KMS-11 (cell line): ENCODE measurements around the gene NR2F1-AS1.
"Not testable (repeated sequence)": the region's sequence is repeated elsewhere in the genome, so short reads cannot be mapped to it uniquely, and the experiment has no call there.

Source experiments
- H2AFZ ChIP-seq: fragments of 200-600 bp; sonication (generic); 2 replicates; pipeline ENCODE4 v1.6.1; 2016; ENCODE audit warnings: antibody characterized with exemption, mixed run types, low read depth
- H3K27ac ChIP-seq: fragments of 200-600 bp; sonication (generic); 2 replicates; pipeline ENCODE4 v1.6.1; 2016; ENCODE audit warnings: mild to moderate bottlenecking, mixed run types
- H3K27me3 ChIP-seq: fragments of 200-600 bp; sonication (generic); 2 replicates; pipeline ENCODE4 v1.6.1; 2017; ENCODE audit warnings: mild to moderate bottlenecking, low read depth, mixed run types, moderate library complexity; ENCODE audit not compliant: insufficient read depth
- H3K36me3 ChIP-seq: fragments of 200-600 bp; sonication (generic); 2 replicates; pipeline ENCODE4 v1.6.1; 2017; ENCODE audit warnings: mild to moderate bottlenecking, mixed run types; ENCODE audit not compliant: insufficient read depth
- H3K4me1 ChIP-seq: fragments of 200-600 bp; sonication (generic); 2 replicates; pipeline ENCODE4 v1.6.1; 2016; ENCODE audit warnings: mild to moderate bottlenecking, low read depth, mixed run types; ENCODE audit not compliant: poor library complexity, severe bottlenecking
- H3K4me2 ChIP-seq: fragments of 200-600 bp; sonication (generic); 2 replicates; pipeline ENCODE4 v1.7.0; 2016; ENCODE audit warnings: mild to moderate bottlenecking, mixed run types
- H3K4me3 ChIP-seq: fragments of 200-600 bp; sonication (generic); IDR thresholded peaks from 2 replicates; pipeline ENCODE4 v1.6.1; 2017; ENCODE audit warnings: low read depth, low read length, mixed read lengths; ENCODE audit not compliant: insufficient read depth
- H3K79me2 ChIP-seq: fragments of 200-600 bp; sonication (generic); 2 replicates; pipeline ENCODE4 v1.6.1; 2016; ENCODE audit warnings: low read depth, mixed run types; ENCODE audit not compliant: insufficient read depth
- H3K9ac ChIP-seq: fragments of 200-600 bp; sonication (generic); 2 replicates; pipeline ENCODE4 v1.6.1; 2016; ENCODE audit warnings: mild to moderate bottlenecking, mixed run types
- H4K20me1 ChIP-seq: fragments of 200-600 bp; sonication (generic); 2 replicates; pipeline ENCODE4 v1.6.1; 2016; ENCODE audit warnings: mild to moderate bottlenecking, mixed run types; ENCODE audit not compliant: insufficient read depth
- TF ChIP-seq, protein P1 (sequence below): fragments of 200-600 bp; sonication (generic); conservative IDR thresholded peaks from 2 replicates; pipeline ENCODE4 v1.6.1; 2017; ENCODE audit warnings: low read depth, mild to moderate bottlenecking, antibody characterized with exemption, low read length, moderate library complexity, mixed read lengths

Gene NR2F1-AS1

DNA sequence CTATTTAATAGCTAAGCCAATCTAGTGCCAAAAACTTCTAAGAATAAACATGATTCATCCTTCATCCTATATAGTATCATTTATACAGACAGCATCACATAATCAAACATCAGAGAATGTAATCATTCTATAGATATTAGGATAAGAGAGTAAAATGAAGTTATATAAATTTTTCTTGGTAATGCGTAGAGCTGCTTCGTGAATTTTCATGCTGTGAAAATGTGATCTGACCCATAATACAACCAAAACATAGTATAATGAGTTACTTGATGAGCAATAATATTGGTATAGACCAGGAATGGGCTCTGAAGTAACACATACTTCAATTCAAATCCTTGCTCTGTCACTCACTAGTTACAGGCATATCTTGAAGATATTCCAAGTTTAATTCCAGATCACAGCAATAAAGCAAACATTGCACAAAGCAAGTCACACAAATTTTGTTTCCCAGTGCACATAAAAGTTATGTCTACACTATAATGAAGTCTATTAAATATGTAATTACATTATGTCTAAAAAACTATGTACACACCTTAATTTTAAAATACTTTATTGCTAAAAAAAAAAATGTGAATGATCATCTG lies 23.9 kb downstream of the NR2F1-AS1 start:
- no peak overlapping the region for H3K9ac ChIP-seq
- no peaks in the 10 kb centered on the region for H3K36me3 ChIP-seq
- no peak overlapping the region for H2AFZ ChIP-seq
- H3K27ac ChIP-seq, result no peak overlapping the region
- no peaks in the 10 kb centered on the region for H3K27me3 ChIP-seq
- H3K79me2 ChIP-seq, result no peaks in the 10 kb centered on the region
- H3K4me3 ChIP-seq, result no peak overlapping the region
- no peaks in the 10 kb centered on the region for H3K4me1 ChIP-seq
- TF ChIP-seq, protein P1, sequence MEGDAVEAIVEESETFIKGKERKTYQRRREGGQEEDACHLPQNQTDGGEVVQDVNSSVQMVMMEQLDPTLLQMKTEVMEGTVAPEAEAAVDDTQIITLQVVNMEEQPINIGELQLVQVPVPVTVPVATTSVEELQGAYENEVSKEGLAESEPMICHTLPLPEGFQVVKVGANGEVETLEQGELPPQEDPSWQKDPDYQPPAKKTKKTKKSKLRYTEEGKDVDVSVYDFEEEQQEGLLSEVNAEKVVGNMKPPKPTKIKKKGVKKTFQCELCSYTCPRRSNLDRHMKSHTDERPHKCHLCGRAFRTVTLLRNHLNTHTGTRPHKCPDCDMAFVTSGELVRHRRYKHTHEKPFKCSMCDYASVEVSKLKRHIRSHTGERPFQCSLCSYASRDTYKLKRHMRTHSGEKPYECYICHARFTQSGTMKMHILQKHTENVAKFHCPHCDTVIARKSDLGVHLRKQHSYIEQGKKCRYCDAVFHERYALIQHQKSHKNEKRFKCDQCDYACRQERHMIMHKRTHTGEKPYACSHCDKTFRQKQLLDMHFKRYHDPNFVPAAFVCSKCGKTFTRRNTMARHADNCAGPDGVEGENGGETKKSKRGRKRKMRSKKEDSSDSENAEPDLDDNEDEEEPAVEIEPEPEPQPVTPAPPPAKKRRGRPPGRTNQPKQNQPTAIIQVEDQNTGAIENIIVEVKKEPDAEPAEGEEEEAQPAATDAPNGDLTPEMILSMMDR, result no peak
- H4K20me1 ChIP-seq, result no peaks in the 10 kb centered on the region
- no peak overlapping the region for H3K4me2 ChIP-seq

DNA sequence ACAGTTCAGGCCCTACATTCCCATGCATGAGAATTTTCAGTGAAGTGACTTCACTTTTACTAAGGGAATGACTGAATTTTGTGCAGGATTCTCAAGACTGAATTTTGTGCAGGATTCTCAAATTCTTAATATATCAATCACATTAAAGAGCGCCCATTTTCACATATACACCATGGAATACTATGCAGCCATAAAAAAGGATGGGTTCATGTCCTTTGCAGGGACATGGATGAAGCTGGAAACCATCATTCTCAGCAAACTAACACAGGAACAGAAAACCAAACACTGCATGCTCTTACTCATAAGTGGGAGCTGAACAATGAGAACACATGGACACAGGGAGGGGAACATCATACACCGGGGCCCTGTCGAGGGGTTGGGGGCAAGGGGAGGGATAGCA lies 31.4 kb downstream of the NR2F1-AS1 start:
- H3K79me2 ChIP-seq, H3K27ac ChIP-seq, H3K4me1 ChIP-seq, H3K27me3 ChIP-seq, H4K20me1 ChIP-seq, H2AFZ ChIP-seq, H3K9ac ChIP-seq, H3K4me3 ChIP-seq, H3K36me3 ChIP-seq, H3K4me2 ChIP-seq: not testable (repeated sequence)

DNA sequence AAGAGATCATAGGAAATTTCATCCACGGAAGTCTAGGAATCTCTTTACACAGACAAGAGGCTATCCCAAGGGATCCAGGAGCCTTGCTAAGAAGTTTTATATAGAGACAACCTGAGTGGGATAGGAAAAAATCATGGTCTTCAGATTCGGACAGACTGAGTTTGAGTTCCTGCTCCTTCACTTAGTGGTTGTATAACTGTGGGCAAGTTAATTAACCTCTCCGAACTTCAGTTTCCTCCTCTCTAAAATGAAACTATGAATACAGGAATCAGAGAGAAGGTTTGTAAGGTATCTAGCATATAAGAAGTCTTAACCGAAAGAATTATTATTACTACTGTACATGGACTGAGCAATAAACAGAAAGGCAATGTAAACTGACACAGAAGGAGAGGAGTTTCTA lies 35.1 kb downstream of the NR2F1-AS1 start:
- no peaks in the 10 kb centered on the region for H3K4me1 ChIP-seq
- H3K27ac ChIP-seq, result no peak overlapping the region
- H3K9ac ChIP-seq, result no peak overlapping the region
- TF ChIP-seq, protein P1, result no peak
- H2AFZ ChIP-seq, result no peak overlapping the region
- no peaks in the 10 kb centered on the region for H3K27me3 ChIP-seq
- H3K36me3 ChIP-seq, result no peaks in the 10 kb centered on the region
- no peaks in the 10 kb centered on the region for H4K20me1 ChIP-seq
- H3K4me2 ChIP-seq, result no peak overlapping the region
- no peaks in the 10 kb centered on the region for H3K79me2 ChIP-seq
- H3K4me3 ChIP-seq, result no peak overlapping the region

DNA sequence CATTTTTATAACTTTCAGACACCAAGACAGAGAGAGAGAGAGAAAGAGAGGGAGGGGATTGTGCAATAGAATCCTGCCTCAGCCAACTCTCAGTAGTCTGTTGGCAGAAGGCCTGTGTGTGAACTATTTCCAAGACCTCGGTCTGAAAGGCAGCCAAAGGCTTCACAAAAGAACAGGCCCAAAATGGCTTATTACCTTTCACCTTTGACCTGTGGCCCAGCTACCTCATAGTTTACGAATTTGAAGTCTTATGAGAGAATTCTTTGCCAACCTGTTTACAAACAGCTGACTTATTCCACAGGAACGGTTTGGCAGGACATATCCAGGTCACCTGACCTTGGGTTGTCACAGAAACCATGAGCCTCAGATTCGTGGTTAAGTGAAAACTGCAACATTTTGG lies 48.6 kb downstream of the NR2F1-AS1 start:
- Histone ChIP-seq H3K27me3 (no peaks in the 10 kb centered on the region), H4K20me1 (no peaks in the 10 kb centered on the region), H3K27ac (no peak overlapping the region), H3K36me3 (no peaks in the 10 kb centered on the region), H3K9ac (no peak overlapping the region), H2AFZ (no peak overlapping the region), H3K4me3 (no peak overlapping the region), H3K4me2 (no peak overlapping the region), H3K4me1 (no peaks in the 10 kb centered on the region), H3K79me2 (no peaks in the 10 kb centered on the region)
- TF ChIP-seq, protein P1, result no peak

DNA sequence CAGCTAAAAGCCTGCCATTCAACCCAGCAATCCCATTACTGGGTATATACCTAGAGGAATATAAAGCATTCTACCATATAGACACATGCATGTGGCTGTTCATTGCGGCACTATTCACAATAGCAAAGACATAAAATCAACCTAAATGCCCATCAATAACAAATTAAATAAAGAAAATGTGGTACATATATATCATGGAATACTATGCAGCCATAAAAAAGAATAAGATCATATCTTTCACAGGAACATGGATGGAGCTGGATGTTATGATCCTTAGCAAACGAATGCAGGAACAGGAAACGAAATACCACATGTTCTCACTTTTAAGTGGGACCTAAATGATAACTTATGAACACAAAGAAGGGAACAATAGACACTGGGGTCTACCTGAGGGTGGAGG lies 59.2 kb downstream of the NR2F1-AS1 start:
- not testable (repeated sequence) for H3K27ac ChIP-seq, H3K4me2 ChIP-seq, H3K4me1 ChIP-seq, H4K20me1 ChIP-seq, H3K4me3 ChIP-seq, H3K27me3 ChIP-seq, H3K36me3 ChIP-seq, H3K79me2 ChIP-seq, H2AFZ ChIP-seq, H3K9ac ChIP-seq
